ENCODE measurements around the gene DNAJC8. TPM values are rescaled to one million over a fixed set of nuclear protein-coding genes. Genes with fewer than 3 reads are reported as not detected.
A peak's percentile ranks its signal among the peaks of the same experiment; 100 is the strongest.

DNAJC8 gene, protein sequence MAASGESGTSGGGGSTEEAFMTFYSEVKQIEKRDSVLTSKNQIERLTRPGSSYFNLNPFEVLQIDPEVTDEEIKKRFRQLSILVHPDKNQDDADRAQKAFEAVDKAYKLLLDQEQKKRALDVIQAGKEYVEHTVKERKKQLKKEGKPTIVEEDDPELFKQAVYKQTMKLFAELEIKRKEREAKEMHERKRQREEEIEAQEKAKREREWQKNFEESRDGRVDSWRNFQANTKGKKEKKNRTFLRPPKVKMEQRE
- 132 and 138 TPM in 2 replicates for total RNA-seq
- long read RNA-seq, transcript DNAJC8-205 (10 exons, 1,600 nt) = minor isoform, 12 of 302 reads
- long read RNA-seq, transcript DNAJC8-201 (9 exons, 1,759 nt) = major isoform, 268 of 302 reads
- long read RNA-seq, partial matches to known transcripts = 7 of 302 reads
- long read RNA-seq, other reads (novel, unspliced or antisense) = 15 of 302 reads

DNA sequence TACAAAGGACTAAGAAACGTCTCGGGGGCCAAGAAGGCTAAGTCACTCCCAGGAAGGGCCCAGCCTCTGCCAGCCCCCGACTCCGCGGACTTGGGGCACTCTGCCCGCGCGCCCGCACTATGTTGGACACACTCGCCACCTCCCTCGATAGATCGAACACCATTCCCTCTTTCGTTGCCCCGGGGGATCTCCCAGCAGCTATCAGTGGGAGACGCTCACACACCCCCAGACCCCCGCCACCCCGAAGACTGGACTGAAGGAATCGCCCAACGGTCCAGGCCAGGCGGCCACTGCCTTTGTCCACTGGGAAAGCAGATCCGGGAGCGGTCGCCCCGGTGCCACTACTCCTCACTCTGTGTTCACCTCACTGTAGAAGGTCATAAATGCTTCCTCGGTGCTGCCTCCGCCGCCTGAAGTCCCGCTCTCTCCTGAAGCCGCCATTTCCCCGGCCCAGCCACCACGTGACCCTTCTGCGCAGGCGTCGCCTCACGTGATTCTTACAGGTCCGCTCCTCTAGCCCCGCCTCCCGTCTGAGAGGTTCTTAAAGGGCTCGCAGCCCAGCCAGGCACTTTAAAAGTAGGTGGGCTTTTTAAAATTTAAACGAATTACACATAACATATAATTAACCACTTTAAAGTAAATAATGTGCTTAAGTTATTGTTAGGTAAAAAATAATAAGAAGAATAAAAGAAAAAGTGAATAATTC, at the start of gene DNAJC8:
TSS of gene DNAJC8 (minus strand) at position 472 of the 706 bp plus-strand sequence. CDS start at position 441, 31 bp downstream.
- Mint-ChIP-seq H3K27ac (ENCODE audit: unreplicated experiment) (peak within 1 kb of the TSS; percentile 98), H3K9me3 (no peaks in the 10 kb centered on the region), H3K36me3 (ENCODE audit: low read depth) (peaks cover 6% of the 10 kb centered on the region), H3K4me1 (peaks cover 16% of the 10 kb centered on the region), H3K27me3 (ENCODE audit: low read depth) (no peaks in the 10 kb centered on the region), H3K4me3 (peak within 1 kb of the TSS; percentile 99)
- peak; percentile 84 for DNase-seq (ENCODE audit: low read depth, low spot score)
- TF ChIP-seq, protein P1, sequence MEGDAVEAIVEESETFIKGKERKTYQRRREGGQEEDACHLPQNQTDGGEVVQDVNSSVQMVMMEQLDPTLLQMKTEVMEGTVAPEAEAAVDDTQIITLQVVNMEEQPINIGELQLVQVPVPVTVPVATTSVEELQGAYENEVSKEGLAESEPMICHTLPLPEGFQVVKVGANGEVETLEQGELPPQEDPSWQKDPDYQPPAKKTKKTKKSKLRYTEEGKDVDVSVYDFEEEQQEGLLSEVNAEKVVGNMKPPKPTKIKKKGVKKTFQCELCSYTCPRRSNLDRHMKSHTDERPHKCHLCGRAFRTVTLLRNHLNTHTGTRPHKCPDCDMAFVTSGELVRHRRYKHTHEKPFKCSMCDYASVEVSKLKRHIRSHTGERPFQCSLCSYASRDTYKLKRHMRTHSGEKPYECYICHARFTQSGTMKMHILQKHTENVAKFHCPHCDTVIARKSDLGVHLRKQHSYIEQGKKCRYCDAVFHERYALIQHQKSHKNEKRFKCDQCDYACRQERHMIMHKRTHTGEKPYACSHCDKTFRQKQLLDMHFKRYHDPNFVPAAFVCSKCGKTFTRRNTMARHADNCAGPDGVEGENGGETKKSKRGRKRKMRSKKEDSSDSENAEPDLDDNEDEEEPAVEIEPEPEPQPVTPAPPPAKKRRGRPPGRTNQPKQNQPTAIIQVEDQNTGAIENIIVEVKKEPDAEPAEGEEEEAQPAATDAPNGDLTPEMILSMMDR (conservative IDR thresholded peaks at IDR 0.05) = no peak

DNA sequence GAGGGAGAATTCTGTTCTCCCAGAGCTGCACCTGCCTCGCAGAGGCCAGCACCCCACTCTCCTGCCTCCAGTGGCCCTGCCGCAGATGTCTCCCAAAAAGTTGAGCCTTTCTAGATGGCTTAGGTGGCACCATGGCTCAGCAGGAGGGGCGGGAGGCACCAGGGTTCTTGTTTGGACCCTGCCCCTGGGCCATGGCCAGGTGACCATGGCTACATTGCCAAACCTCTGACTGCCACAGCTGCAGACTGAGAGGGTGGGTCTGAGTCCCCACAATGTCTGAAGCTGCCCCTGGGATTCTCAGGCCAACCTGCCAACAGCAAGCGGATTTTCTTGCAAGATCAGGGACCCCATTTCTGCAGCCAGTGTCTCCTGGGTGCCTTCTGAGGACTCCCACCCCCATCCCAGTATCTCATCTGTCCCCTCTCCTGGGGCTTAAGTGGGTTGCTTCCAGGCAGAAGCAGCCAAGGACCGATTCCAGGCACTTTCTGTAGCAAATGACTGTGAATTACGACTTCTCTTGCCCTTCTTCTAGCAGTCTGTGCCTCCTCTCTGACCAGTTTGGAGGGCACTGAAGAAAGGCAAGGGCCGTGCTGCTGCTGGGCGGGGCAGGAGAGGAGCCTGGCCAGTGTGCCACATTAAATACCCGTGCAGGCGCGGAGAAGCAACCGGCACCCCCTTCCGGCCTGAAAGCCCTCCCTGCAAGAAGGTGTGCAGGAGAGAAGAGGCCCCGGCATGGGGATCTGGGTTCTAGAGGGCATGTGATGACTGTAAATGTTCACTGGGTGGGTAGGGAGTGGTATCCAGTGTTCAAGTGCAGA, 49.0 kb upstream of the DNAJC8 start:
- Mint-ChIP-seq H3K27ac (ENCODE audit: unreplicated experiment) (no peak overlapping the region), H3K36me3 (ENCODE audit: low read depth) (no peaks in the 10 kb centered on the region), H3K4me3 (no peak overlapping the region), H3K4me1 (no peaks in the 10 kb centered on the region), H3K27me3 (ENCODE audit: low read depth) (no peaks in the 10 kb centered on the region), H3K9me3 (no peaks in the 10 kb centered on the region)
- DNase-seq (ENCODE audit: low read depth, low spot score) = no peak
- TF ChIP-seq, protein P1 (conservative IDR thresholded peaks at IDR 0.05) = no peak

DNA sequence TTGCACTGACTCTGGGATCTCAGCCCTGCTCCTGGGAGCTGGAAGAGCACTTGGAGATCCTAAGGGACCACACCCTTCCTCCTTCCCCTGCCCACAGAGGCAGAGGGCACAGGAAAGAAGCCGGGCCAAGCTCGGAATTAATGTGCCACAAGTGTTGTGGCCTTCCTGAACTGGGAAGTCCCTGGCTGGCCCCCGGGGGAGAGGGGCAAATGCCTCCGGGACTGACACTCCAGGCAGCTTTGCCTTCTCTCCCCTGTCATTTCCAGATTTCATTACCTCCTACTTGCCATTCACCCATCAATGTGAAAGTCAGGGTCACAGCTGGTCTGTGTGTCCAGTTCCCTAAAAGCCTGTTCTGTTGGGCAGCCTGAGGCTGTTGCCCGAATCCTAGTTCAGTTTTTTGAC, 48.1 kb upstream of the DNAJC8 start:
- DNase-seq (ENCODE audit: low read depth, low spot score) = no peak
- no peaks in the 10 kb centered on the region for H3K27me3 Mint-ChIP-seq (ENCODE audit: low read depth)
- H3K4me1 Mint-ChIP-seq = no peaks in the 10 kb centered on the region
- no peaks in the 10 kb centered on the region for H3K9me3 Mint-ChIP-seq
- TF ChIP-seq, protein P1 (conservative IDR thresholded peaks at IDR 0.05) = no peak
- no peak overlapping the region for H3K27ac Mint-ChIP-seq (ENCODE audit: unreplicated experiment)
- no peaks in the 10 kb centered on the region for H3K36me3 Mint-ChIP-seq (ENCODE audit: low read depth)
- no peak overlapping the region for H3K4me3 Mint-ChIP-seq

DNA sequence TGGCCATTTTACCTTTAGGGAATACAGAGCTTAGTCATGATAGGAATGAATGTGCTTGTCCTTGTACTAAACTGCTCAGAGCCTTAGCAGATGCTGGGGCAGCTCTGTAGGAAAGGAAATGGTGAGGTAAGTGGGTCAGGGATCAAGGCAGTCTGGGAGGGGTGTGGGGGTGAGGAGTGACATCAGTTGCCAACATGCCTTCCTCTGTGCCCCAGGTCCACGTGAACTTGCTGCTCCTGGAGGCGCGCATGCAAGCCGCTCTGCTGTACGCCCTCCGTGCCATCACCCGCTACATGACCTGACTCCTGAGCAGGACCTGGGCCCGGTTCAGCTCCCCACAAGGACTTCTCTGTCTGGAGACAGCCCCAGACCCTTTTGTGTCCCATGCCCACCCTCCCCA, 47.7 kb upstream of the DNAJC8 start:
- H3K9me3 Mint-ChIP-seq = no peaks in the 10 kb centered on the region
- no peak overlapping the region for H3K4me3 Mint-ChIP-seq
- TF ChIP-seq, protein P1 (conservative IDR thresholded peaks at IDR 0.05) = no peak
- no peaks in the 10 kb centered on the region for H3K27me3 Mint-ChIP-seq (ENCODE audit: low read depth)
- no peak for DNase-seq (ENCODE audit: low read depth, low spot score)
- no peaks in the 10 kb centered on the region for H3K36me3 Mint-ChIP-seq (ENCODE audit: low read depth)
- no peak overlapping the region for H3K27ac Mint-ChIP-seq (ENCODE audit: unreplicated experiment)
- H3K4me1 Mint-ChIP-seq = no peaks in the 10 kb centered on the region

DNA sequence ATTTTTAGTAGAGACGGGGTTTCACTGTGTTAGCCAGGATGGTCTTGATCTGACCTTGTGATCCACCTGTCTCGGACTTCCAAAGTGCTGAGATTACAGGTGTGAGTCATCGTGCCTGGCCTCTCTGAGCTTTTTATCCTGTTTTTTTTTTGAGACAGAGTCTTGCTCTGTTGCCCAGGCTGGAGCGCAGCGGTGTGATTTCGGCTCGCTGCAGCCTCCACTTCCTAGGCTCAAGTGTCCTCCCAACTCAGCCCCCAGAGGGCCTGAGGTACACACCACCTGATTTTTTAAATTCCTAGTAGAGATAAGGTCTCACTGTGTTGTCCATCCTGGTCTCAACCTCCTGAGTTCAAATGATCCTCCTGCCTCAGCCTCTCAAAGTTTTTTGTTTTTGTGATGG, 46.9 kb upstream of the DNAJC8 start:
- H3K27ac Mint-ChIP-seq (ENCODE audit: unreplicated experiment) = no peak overlapping the region
- H3K27me3 Mint-ChIP-seq (ENCODE audit: low read depth) = no peaks in the 10 kb centered on the region
- no peaks in the 10 kb centered on the region for H3K9me3 Mint-ChIP-seq
- no peak overlapping the region for H3K4me3 Mint-ChIP-seq
- TF ChIP-seq, protein P1 (conservative IDR thresholded peaks at IDR 0.05) = no peak
- no peaks in the 10 kb centered on the region for H3K36me3 Mint-ChIP-seq (ENCODE audit: low read depth)
- H3K4me1 Mint-ChIP-seq = no peaks in the 10 kb centered on the region
- DNase-seq (ENCODE audit: low read depth, low spot score) = no peak

All from neural crest cell (in vitro differentiated cells).